ENCODE results near the gene GNG2. TPM values are rescaled to one million over a fixed set of nuclear protein-coding genes. Genes with fewer than 3 reads are reported as not detected.

The GNG2 gene
- total and polyA plus RNA-seq, 2 experiments from 2014 or later: 9.9 to 14.8 TPM

- TF ChIP-seq ETS1 (IDR thresholded peaks at IDR 0.05): no peak
- no peak for TF ChIP-seq EZH2phosphoT487 (IDR thresholded peaks at IDR 0.05; ENCODE audit: unreplicated experiment)
- no peak for TF ChIP-seq JUNB (IDR thresholded peaks at IDR 0.05; ENCODE audit: unreplicated experiment)
- Mint-ChIP-seq H3K36me3 (ENCODE audit: low read depth) (peaks cover 25% of the 10 kb centered on the region), H3K4me1 (peaks cover 5% of the 10 kb centered on the region), H3K9me3 (peaks cover 23% of the 10 kb centered on the region), H3K4me3 (no peak overlapping the region), H3K27ac (no peak overlapping the region), H3K27me3 (ENCODE audit: insufficient read depth, low read depth, poor library complexity) (peaks cover 7% of the 10 kb centered on the region)
- no peaks in the 10 kb centered on the region for H3K27me3 ChIP-seq (ENCODE audit: insufficient read depth)
- no peak overlapping the region for H2AFZ ChIP-seq
- no peaks in the 10 kb centered on the region for H3K4me1 ChIP-seq (ENCODE audit: insufficient read depth)
- no peaks in the 10 kb centered on the region for H4K20me1 ChIP-seq (replicated peaks; ENCODE audit: insufficient read depth)
- no peaks in the 10 kb centered on the region for H3K36me3 ChIP-seq (ENCODE audit: insufficient read depth)
- H3K27ac ChIP-seq (ENCODE audit: low read depth): no peak overlapping the region
- H3K79me2 ChIP-seq (replicated peaks; ENCODE audit: insufficient read depth): no peaks in the 10 kb centered on the region
- DNase-seq (ENCODE audit: low spot score) (peak; percentile 19), ATAC-seq (no peak; the same call in 2 of the 3 replicates)
- H3K4me3 ChIP-seq: no peak overlapping the region
- H3F3A ChIP-seq (replicated peaks; ENCODE audit: low read depth): no peaks in the 10 kb centered on the region
- H3K4me2 ChIP-seq: no peak overlapping the region
- H3K9me2 ChIP-seq (ENCODE audit: insufficient read depth): no peaks in the 10 kb centered on the region
Measured at GRCh38 chr14:51962711-51963110, 102.3 kb downstream of the GNG2 start.

GRCh38 chr14:51963286-51963685 lies 102.9 kb downstream of the GNG2 start:
- Histone ChIP-seq H3K4me3 (no peak overlapping the region), H3F3A (replicated peaks; ENCODE audit: low read depth) (no peaks in the 10 kb centered on the region), H3K9me2 (ENCODE audit: insufficient read depth) (no peaks in the 10 kb centered on the region), H3K79me2 (replicated peaks; ENCODE audit: insufficient read depth) (no peaks in the 10 kb centered on the region), H3K4me2 (no peak overlapping the region), H2AFZ (no peak overlapping the region), H3K27me3 (ENCODE audit: insufficient read depth) (no peaks in the 10 kb centered on the region), H3K36me3 (ENCODE audit: insufficient read depth) (no peaks in the 10 kb centered on the region), H3K4me1 (ENCODE audit: insufficient read depth) (no peaks in the 10 kb centered on the region), H3K27ac (ENCODE audit: low read depth) (no peak overlapping the region), H4K20me1 (replicated peaks; ENCODE audit: insufficient read depth) (no peaks in the 10 kb centered on the region)
- Mint-ChIP-seq H3K9me3 (peaks cover 19% of the 10 kb centered on the region), H3K4me1 (peaks cover 5% of the 10 kb centered on the region), H3K4me3 (no peak overlapping the region), H3K27me3 (ENCODE audit: insufficient read depth, low read depth, poor library complexity) (peaks cover 4% of the 10 kb centered on the region), H3K27ac (no peak overlapping the region), H3K36me3 (ENCODE audit: low read depth) (peaks cover 21% of the 10 kb centered on the region)
- no peak for DNase-seq (ENCODE audit: low spot score)
- ATAC-seq: no peak
- TF ChIP-seq ETS1 (IDR thresholded peaks at IDR 0.05): no peak
- no peak for TF ChIP-seq ZNF331 (CRISPR knock-in tag; IDR thresholded peaks at IDR 0.05; ENCODE audit: low read depth)
- TF ChIP-seq EZH2 (IDR thresholded peaks at IDR 0.05; ENCODE audit: low read depth, unreplicated experiment): no peak
- TF ChIP-seq CTCF (conservative IDR thresholded peaks at IDR 0.05; ENCODE audit: low read depth in 2 of 2): no peak
- no peak for TF ChIP-seq POLR2AphosphoS5 (IDR thresholded peaks at IDR 0.05; ENCODE audit: low read depth)
- TF ChIP-seq REST (IDR thresholded peaks at IDR 0.05; ENCODE audit: unreplicated experiment): no peak
- no peak for TF ChIP-seq EZH2phosphoT487 (IDR thresholded peaks at IDR 0.05; ENCODE audit: unreplicated experiment)
- no peak for TF ChIP-seq STAT1 (IDR thresholded peaks at IDR 0.05; ENCODE audit: unreplicated experiment)
- no peak for TF ChIP-seq JUNB (IDR thresholded peaks at IDR 0.05; ENCODE audit: unreplicated experiment)
- no peak for TF ChIP-seq CREB1 (CRISPR knock-in tag; IDR thresholded peaks at IDR 0.05; ENCODE audit: low read depth)
- TF ChIP-seq NANOG (IDR thresholded peaks at IDR 0.05; ENCODE audit: borderline replicate concordance): no peak
- TF ChIP-seq ZNF114 (CRISPR knock-in tag; IDR thresholded peaks at IDR 0.05): no peak
